Endothelial cell of umbilical vein (primary cell): Measurements from ENCODE around the gene ZBTB17.

Experiments used
- CTCF ChIP-seq, 2 donors: IDR thresholded peaks; 1 replicate in 1 of 2; 2 replicates in 1 of 2; pipeline ENCODE4 v1.5.1; 2011; ENCODE audit warnings: low read length in 2 of 2, mild to moderate bottlenecking in 2 of 2, moderate library complexity in 2 of 2, control low read depth in 1 of 2, inconsistent platforms in 1 of 2, low read depth in 1 of 2; ENCODE audit not compliant: insufficient read depth in 1 of 2; ENCODE audit errors: extremely low read depth in 1 of 2
- POLR2AphosphoS5 ChIP-seq: IDR thresholded peaks from 2 replicates; pipeline ENCODE4 v1.6.1; 2012; ENCODE audit warnings: low read depth, mild to moderate bottlenecking, control low read depth, low read length, moderate library complexity; ENCODE audit not compliant: insufficient read depth

- TF ChIP-seq POLR2AphosphoS5 (no peak), CTCF (IDR thresholded peaks at IDR 0.05; ENCODE audit: extremely low read depth in 1 of 2, insufficient read depth in 1 of 2, low read depth in 1 of 2, low read length in 2 of 2) (no peak)
Measured at GRCh38 chr1:15973772-15974171, 2.1 kb downstream of the ZBTB17 start.
